ENCODE data around the gene PKP3.
A peak's percentile ranks its signal among the peaks of the same experiment; 100 is the strongest.

GRCh38 chr11:447923-448731, 54.1 kb downstream of the PKP3 start:
- no peak for TF ChIP-seq REST (IDR thresholded peaks at IDR 0.05; ENCODE audit: insufficient read depth in 1 of 2, low read depth in 2 of 2, low read length in 2 of 2)
- peak; percentile 75; the same call in 1 of the 2 replicates for TF ChIP-seq POLR2AphosphoS5 (IDR thresholded peaks at IDR 0.05; ENCODE audit: low read depth, low read length)
- no peak for TF ChIP-seq FOXP2 (optimal IDR thresholded peaks at IDR 0.05; ENCODE audit: borderline replicate concordance, extremely low read depth, extremely low read length, insufficient read depth)
- TF ChIP-seq TAF1 (IDR thresholded peaks at IDR 0.05; ENCODE audit: borderline replicate concordance, insufficient read depth, low read length) = no peak
- no peak for TF ChIP-seq SIN3A (IDR thresholded peaks at IDR 0.05; ENCODE audit: borderline replicate concordance, insufficient read depth, low read length)
